CD4-positive, alpha-beta T cell treated with Interleukin-21 for 1 hour (primary cell): ENCODE measurements around the gene BMPR1B.
"Not testable (repeated sequence)": the region's sequence is repeated elsewhere in the genome, so short reads cannot be mapped to it uniquely, and the experiment has no call there.

Experiments
- DNase-seq: peaks from one replicate; pipeline ENCODE4 v3.0.0-alpha.2; 2020

BMPR1B gene

DNA sequence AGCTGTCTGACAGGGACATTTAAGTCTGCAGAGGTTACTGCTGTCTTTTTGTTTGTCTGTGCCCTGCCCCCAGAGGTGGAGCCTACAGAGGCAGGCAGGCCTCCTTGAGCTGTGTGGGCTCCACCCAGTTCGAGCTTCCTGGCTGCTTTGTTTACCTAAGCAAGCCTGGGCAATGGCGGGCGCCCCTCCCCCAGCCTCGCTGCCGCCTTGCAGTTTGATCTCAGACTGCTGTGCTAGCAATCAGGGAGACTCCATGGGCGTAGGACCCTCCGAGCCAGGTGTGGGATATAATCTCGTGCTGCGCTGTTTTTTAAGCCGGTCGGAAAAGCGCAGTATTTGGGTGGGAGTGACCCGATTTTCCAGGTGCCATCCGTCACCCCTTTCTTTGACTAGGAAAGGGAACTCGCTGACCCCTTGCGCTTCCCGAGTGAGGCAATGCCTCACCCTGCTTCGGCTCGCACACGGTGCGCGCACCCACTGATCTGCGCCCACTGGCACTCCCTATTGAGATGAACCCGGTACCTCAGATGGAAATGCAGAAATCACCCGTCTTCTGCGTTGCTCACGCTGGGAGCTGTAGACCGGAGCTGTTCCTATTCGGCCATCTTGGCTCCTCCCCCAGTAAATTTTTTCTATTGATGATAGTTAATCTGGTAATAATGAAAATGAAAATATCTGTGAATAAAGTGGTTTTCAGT, 83.6 kb downstream of the BMPR1B start:
- not testable (repeated sequence) for DNase-seq

GRCh38 chr4:94841864-94842221, 84.1 kb downstream of the BMPR1B start:
- DNase-seq, result no peak

DNA sequence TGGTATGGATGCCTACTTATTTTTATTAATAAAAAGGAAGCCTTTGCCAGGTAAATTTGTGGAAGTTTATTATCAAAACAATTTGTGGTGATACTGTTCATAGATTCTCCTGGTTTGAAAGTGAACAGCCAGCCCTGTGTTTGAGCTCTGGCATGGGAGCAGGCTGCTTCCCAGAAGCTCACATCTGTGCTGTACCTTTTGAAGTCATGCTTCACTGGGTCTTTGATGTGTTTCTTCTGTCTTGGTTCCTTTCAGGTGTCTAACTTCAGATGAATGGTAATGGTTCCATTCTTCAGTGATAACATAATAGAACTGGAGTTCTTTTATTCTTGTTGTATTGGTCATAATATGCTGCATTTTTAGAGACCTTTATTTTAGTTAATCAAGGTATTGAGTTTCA, 85.5 kb downstream of the BMPR1B start:
- no peak for DNase-seq

DNA sequence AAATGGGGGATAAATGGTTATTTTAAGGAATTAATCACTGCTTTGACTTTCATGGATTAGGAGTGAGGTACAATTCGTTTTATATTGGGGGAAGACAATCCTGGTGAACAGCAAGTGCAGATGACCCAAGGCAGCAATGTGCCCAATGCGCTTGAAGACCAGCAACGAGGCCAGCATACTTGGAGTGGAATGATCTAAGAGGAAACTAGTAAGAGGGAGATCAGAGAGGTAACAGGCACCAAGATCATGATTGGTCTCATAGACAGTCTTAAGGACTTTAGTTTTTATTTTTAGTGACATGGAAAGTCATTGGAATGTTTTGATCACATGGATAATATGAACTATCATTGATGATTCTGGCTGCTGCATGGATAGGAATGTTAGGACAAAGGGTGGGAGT, 90.6 kb downstream of the BMPR1B start:
- no peak for DNase-seq

GRCh38 chr4:94849901-94850300, 92.1 kb downstream of the BMPR1B start:
- DNase-seq, result no peak

GRCh38 chr4:94852616-94853015, 94.9 kb downstream of the BMPR1B start:
- no peak for DNase-seq

DNA sequence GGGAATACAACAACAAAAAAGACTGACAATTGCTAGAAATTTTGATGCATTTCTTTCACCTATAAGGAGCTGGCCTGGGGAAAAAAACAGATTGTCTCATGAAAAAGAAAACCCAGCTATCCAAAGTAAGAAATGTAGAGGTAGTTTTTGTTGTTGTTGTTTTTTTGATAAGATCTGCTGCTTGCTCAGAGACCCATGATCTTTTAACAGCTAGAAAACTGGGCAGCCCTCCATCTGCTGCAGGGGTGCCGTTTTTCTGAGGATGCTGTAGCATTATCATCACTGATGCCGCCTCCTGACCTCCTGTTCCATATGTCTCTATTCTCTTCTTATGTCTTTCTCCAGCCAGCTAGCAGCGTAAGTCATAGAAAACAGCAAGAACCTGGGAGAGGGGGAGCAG, 98.3 kb downstream of the BMPR1B start:
- no peak for DNase-seq

GRCh38 chr4:94870146-94870545, 112.4 kb downstream of the BMPR1B start:
- DNase-seq, result no peak

DNA sequence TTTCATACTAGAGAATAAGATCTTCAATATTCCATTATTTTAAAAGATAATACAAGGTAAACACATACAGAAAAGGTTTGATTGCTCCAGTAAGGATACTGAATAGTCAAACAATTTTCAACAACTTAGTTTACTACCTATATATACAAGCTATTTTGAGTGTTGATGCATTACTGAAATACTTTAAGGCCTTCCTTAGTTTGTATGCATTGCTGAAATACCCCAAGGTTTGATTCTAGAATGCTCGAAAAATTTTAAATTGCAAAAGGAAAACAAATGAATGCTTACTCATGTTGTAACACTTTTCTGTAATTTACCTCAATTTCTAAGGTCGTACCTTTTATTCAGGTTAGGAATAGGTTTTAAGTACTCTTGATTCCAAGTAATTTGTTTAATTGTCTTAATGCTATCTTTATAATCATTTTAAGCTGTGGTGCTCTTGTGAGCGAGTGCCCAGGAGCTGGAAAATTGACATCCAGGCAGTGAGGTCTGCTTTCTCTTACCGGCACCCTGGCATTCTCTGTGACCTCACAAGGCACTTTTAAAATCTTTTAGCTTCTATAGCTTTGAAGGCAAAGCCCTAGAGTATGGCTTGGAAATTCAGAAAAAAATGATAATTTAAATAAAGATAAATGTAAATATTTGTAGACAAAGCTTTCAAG, 114.0 kb downstream of the BMPR1B start:
- DNase-seq, result no peak

GRCh38 chr4:94877973-94878372, 120.2 kb downstream of the BMPR1B start:
- DNase-seq, result no peak

DNA sequence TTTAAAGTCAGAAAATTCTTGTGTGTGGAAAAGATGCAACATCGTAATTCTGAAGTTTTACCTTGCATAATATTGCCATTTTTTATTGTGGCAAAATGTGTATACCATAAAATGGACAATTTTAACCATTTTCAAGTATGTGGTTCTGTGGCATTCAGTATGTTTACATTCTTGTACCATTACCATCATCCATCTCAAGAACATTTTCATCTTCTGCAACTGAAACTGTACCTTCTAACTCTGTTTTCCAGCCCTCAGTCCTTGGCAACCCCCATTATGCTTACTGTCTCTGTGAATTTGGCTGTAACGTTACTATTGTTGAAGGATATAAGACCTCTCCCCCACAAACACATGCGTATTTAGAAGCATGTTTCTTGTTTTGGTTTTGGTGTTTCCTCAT, 123.2 kb downstream of the BMPR1B start:
- DNase-seq, result no peak

GRCh38 chr4:94882756-94883155, 125.0 kb downstream of the BMPR1B start:
- no peak for DNase-seq

DNA sequence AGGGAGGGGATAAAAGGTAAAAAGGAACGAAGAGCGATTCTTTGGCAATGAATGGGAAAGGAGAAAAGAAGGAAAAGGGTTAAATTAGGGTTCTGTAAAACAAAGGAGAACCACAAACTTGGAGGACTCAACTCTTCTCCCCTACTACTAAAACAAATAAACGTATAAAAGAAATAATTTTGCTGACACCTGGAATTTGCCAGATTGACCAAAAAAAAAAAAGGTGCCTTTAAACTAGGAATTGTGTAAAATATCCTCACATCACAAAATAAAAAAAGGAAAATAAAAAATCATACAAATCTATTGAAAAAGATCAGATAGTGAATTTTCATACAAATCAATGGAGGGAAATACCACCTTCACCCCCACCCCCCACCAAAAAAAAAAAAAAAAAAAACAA, 129.3 kb downstream of the BMPR1B start:
- no peak for DNase-seq

DNA sequence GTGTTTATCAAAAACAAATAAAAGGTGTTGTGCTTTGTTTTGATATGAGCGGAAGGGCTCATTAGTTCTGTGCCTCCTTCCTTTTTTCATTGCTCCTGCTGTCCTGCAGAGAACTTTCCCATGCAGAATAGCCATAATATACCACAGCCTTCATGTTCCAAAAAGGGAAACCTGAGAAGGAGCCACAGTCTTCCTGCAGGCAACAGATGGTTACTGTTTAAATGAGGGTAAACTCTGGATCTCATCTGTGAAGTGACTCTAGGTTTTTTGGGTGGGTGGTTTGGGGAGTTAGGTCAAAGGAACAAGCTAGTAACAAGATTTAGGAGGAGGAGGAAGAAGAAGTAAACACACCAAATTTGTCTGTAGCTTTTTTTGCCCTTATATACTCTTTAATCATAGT, 131.8 kb downstream of the BMPR1B start:
- no peak for DNase-seq

- DNase-seq, result no peak
These were observed 132.2 kb downstream of the BMPR1B start for GRCh38 chr4:94889946-94890345.

DNA sequence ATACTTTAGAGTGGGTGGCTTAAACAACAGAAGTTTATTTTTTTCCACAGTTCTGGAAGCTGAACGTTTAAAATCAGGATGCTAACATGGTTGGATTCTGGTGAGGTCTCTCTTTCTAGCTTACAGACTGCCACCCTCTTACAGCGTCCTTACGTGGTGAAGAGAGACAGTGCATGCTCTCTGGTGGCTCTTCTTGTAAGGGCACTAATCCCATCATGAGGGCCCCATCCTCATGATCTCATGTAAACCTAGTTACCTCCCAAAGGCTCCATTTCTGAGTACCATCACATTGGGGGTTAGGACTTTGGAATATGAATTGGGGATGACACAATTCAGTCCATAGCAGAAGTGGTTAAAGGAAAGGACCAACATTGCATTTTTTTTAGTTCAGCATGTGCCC, 132.8 kb downstream of the BMPR1B start:
- DNase-seq, result no peak

DNA sequence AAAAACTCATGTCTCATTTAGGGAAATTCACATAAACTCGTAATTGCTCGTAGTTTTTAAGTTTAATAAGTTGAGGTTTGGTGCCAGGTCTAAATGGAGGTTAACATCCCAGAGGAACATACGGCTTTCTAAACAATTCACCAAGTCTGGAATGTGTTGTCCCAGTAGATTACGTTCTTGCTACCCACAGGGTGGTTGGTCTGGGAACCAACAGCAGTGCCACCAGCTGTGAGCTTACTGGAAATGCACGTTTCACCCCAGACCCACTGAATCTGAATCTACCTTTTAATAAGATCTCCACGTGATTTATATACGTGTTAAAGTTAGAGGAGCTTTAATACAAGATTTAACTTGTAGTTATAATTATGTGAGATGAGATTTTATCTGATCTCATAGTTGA, 134.3 kb downstream of the BMPR1B start:
- DNase-seq, result no peak

GRCh38 chr4:94895081-94895480, 137.3 kb downstream of the BMPR1B start:
- no peak for DNase-seq

DNA sequence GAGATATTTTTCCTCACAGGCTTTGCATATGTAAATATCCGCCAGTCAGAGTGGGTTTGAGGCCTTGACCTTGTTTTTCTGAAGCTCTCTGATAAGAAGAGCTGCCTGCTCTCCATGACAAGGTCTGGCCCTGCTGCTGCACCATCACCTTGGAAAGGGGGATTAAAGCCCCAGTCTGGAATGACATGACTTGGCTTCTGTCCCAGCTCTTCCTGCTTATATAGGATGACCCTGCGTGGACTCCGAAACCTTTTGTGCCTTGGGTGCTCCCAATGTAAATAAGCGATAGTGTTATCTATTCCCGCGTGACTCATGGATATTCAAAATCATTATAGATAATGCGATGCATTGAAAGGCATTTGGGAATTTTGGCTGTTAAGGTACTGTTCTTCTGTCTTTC, 139.3 kb downstream of the BMPR1B start:
- DNase-seq, result no peak

- DNase-seq, result no peak
These were observed 147.8 kb downstream of the BMPR1B start for GRCh38 chr4:94905511-94905910.

DNA sequence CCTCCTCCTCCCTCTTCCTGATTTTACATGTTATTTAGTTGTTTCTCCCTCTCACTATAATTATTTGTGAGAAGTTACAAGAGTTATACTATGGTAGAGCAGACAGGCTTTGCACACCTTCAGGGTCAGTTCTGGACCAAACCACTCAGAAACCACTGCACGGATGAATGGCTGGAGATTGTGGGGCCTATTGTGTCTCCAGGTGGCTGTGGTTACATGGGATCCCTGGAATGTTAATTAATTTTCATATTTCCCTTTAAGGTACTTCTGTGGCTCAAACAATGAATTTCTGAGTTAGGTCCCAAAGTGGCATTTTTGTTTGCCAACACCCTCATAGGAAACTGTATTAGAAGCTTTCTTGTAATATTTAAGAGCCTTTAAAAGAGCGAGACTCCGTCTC, 151.9 kb downstream of the BMPR1B start:
- DNase-seq, result no peak

DNA sequence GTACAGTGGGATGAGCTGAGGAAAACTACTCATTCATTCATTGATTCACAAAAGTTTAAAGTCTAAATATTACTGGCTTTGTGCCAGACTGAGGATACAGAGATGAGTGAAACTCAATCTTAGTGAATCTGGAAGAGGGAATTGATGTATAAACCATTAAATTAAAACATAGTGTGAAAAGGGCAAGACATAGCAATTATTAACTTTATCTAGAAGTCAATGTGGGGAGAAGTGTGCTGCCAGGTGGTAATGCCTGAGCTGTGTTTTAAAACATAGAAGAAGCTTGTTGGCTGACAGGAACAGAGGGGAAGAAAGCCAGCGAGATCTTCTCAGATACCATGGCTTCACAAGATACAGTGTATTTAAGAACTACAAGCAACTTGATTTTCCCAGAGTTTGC, 153.4 kb downstream of the BMPR1B start:
- no peak for DNase-seq

- DNase-seq, result no peak
These were observed 154.9 kb downstream of the BMPR1B start for GRCh38 chr4:94912606-94913005.

DNA sequence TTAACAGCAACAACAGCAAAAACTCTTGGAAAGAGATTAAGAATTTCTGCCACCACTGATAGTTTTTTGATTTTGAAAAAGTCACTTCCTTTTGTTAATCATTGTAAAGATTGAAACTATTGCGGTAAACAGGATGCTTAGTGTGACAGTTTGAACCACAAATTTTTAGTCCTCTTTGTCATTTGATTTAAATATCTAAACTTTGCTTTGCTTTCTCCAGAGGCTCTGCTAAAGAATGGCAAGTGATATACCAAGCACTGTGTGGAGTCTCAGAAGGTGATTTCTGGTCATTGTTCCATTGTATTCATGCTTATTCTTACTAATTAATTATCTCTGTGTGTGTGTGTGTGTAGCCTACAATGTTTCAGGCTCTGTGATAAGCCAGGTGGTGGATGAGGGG, 155.6 kb downstream of the BMPR1B start:
- peak; percentile 1 for DNase-seq

DNA sequence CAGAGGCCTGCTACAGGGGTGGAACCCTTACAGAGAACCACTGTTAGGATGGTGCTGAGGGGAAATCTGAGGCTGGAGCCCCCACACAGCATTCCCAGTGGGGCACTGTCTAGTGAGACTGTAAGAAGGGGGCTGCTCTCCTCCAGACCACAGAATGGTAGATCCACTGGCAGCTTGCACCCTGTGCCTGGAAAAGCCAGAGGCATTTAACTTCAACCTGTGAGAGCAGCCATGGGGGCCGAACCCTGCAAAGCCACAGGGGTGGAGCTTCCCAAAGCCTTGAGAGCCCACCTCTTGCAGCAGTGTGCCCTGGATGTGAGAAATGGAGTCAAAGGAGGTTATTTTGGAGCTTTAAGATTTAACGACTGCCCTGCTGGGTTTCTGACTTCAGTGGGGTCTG, 159.4 kb downstream of the BMPR1B start:
- DNase-seq, result no peak
